PC-3 (cell line): ENCODE results near the gene TPGS1.

Source experiments
- EZH2 ChIP-seq: fragments of 300-600 bp; sonication (generic); IDR thresholded peaks from one replicate; pipeline ENCODE4 v1.6.1; 2017; ENCODE audit warnings: antibody characterized with exemption, mild to moderate bottlenecking, low read length; ENCODE audit not compliant: unreplicated experiment
- TF ChIP-seq, protein P1 (sequence below): fragments of 300-600 bp; sonication (generic); conservative IDR thresholded peaks from 2 replicates; pipeline ENCODE4 v1.5.1; 2017; ENCODE audit warnings: antibody characterized with exemption, low read depth, mild to moderate bottlenecking, low read length

DNA sequence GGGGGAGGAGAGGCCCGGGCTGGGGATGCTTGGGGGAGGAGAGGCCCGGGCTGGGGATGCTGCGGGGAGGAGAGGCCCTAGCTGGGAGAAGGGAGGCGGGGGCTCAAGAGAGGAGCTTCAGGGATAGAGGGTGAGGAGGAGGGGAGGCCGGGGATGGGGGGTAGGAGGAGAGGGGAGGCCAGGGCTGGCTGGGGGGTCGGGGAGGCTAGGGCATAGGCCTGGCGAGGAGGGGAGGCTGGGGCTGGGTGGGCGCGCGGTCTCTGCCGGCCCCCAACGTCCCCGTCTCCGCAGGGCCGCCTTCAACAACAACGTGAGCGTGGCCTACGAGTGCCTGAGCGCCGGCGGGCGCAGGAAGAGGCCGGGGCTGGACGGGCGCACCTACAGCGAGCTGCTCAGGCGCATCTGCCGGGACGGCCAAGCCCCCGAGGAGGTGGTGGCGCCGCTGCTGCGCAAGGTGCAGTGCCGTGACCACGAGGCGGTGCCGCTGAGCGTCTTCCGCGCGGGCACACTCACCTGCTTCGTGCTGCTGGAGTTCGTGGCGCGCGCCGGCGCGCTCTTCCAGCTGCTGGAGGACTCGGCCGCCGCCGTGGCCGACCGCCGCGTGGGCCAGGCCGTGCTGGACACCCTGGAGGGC lies 11.4 kb downstream of the TPGS1 start:
- TF ChIP-seq, protein P1, sequence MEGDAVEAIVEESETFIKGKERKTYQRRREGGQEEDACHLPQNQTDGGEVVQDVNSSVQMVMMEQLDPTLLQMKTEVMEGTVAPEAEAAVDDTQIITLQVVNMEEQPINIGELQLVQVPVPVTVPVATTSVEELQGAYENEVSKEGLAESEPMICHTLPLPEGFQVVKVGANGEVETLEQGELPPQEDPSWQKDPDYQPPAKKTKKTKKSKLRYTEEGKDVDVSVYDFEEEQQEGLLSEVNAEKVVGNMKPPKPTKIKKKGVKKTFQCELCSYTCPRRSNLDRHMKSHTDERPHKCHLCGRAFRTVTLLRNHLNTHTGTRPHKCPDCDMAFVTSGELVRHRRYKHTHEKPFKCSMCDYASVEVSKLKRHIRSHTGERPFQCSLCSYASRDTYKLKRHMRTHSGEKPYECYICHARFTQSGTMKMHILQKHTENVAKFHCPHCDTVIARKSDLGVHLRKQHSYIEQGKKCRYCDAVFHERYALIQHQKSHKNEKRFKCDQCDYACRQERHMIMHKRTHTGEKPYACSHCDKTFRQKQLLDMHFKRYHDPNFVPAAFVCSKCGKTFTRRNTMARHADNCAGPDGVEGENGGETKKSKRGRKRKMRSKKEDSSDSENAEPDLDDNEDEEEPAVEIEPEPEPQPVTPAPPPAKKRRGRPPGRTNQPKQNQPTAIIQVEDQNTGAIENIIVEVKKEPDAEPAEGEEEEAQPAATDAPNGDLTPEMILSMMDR = no peak
- no peak for TF ChIP-seq EZH2
